Globus pallidus (tissue), 1 donor: Measurements from ENCODE around the gene APOL1.
"Not testable (repeated sequence)": the region's sequence is repeated elsewhere in the genome, so short reads cannot be mapped to it uniquely, and the experiment has no call there.

Experiments used
- DNase-seq: peaks from one replicate; pipeline ENCODE4 v3.0.0-alpha.2; 2015; ENCODE audit warnings: low spot score

The APOL1 gene

DNA sequence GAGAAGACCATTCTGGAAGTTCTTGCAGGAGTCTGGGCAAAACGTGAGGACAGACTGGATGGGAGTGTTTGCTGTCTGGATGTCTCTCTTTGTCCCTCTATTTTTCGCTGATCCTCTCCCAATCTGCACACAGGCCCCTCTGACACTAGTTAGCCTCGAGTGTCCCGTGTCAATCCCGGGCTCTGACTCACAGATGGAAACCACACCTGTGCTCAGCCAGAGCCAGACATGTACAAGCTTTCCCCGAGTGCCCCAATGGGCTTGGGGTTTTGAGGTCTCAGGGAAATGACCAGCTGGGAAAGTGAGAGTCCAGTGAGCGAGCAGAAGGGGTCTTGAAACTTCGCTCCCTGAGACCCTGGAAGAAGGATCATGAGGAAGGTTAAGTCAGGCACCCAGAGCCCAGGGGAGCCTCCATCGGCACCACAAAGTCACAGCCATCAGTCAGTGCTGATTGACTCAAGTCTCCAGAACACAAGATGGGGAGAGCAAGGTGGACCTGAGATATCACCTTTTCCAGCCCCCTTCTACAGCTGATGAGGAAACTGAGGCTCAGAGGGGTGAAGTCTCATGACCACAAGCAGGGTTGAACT is 27.5 kb upstream of the APOL1 start:
- DNase-seq = no peak

DNA sequence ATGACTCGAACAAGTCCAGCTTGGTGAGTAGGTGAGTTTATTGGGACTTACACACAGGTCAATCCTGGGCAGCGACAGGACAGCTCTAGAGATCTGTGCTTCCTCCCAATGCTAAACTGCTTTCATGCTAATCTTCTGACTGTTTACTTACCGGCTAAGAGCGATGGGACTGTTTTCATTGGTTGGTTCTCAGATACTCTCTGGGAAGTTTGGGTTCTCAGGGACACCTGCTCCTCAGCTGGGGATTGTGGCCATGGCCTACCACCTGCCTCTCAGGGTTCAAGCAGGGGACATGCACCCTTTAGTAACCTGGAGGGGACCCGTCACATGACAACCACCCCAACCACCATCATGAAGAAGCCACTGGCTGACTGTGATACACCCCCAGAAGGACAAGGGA is 26.7 kb upstream of the APOL1 start:
- no peak for DNase-seq

DNA sequence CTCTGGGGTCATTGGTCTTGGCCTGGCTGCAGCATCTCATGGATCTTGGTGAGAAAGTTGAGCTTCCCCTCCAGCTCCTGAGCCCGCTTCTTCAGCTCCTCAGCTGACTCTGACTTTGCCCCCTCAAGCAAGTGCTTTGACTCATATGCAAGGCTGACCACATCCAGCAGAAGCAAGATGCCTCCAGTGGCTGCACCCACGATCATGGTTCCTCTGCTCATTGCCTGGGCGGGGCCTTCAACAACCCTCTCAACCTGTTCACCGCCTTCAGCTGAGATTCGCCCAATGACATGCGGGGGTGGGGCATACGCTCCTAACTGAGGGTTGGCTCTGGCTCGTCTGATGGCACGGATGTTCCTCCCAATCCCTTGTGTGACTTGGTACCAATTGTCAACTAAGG is 25.5 kb upstream of the APOL1 start:
- DNase-seq = no peak

DNA sequence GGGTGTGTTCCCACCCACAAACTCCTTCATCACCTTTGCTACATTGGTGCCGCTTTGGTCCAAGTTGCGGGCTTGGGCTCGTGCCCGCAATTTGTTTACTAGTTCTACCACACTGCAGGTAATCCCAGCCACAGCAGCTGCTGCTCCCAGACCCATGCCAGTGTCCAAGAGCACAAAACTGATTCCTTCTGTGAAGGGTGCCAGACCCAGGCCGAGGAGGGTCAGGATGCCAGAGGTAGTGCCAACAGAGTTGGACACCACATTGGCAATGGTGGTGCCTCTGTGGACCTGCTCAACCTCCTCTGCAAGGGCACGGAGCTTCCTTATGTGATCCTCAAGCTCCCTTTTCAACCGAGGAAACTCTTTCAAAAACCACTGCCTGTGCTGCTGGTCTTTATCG is 25.1 kb upstream of the APOL1 start:
- no peak for DNase-seq

DNA sequence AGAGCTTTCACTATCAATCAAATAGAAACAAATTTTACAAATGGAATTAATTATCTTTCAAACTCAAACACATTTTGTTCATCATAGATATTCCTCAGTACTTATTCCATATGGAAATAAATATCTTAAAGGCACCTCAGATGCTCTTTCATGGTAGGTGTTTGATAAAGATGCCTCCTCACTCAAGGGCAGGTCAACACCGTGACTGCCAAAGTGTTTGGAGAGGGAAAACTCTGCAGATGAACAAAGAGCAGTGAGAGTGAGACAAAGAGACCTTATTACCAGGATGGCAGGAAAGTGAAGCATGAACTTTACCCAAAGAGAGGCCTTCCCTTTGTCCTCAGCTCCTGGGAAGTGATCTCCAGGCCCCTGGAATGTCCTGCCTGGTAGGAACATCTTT is 24.6 kb upstream of the APOL1 start:
- not testable (repeated sequence) for DNase-seq

DNA sequence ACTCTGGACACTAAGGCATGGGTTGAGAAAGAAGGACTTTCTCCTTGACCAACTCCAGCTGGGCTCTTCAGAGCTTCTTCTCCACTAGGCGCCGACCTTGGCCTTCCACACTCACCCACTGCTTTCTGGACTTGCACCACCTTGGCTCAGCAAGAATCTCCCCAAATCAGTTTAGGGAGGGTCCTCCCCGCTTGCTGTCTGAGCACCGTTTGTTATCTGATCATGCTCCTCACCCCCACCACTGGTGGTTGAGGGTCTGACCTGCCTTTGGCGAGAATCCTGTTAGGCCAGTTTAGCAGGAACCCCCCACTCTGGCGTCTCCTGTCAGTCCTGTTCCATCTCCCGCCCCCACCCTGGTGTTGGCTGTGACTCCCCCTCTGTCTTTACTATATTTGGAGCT is 24.0 kb upstream of the APOL1 start:
- DNase-seq = no peak

DNA sequence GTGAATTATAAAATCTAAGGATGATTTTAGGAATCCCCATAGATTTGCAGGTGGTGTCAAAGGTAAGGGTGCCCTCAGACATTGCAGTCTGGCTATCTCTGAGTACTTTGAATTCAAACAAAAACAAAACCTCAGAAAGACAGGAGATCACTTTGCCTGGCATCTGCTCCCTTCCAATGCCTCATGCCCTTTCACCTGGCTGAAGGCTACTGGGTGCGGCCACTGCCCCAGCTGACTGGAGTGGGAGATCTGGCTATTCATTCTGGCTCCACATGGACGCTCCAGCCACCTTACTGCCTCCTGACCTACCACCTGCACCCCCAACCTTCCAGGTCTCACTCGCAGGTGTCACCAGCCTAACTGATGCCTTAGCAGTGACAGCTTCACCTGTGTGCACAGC is 23.3 kb upstream of the APOL1 start:
- not testable (repeated sequence) for DNase-seq

DNA sequence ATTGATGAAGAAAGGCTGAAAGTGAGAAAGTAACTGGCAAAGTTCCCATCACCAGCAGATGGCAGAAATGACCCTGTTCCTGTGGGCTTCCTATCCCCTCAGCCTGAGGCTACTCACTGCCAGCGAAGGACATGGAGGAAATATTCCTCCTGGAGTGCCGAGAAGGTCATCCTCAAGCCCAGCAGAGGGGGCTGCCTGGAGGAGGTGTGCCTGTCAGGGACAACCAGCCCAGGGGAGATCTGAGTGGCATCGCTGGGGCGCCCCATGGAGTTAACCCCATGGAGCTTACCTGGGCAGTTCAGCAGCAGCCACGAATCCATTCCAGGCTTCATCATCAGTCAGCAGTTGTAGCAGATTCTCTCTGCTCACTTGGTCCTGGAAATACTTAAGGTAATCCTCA is 21.9 kb upstream of the APOL1 start:
- not testable (repeated sequence) for DNase-seq

DNA sequence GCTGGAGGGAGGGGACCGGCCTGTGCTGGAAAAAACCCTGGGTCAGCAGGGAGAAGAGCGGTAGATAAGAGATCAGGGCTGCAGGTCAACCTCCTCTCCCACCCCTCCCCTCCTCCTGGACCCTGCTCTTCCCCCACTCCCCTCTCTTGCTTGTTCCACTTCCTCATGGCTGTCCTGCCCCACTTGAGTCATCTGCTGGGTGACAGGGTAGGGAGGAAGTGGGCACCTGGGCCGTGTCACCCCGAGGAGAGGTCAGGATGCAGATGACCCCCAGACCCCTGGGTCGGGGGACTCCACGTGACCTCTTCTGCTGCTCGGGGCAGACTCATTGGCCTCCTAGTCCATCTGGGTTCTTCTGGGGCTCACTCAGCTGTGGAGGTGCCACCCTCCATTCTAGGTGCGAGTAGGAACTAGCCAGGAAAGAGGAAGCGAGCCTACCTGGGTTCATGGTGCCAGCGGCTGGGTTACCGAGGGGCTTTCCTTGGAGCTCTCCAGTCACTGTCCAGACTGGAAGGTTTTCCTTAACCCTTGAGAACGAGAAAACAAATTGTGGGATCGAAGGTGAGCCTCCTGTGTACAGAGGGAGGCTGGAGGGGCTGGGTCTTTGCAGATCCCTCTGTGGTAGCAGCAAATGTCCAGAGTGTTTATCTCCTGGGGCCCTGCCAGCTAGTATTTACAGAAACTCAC is 20.1 kb upstream of the APOL1 start:
- DNase-seq = no peak

DNA sequence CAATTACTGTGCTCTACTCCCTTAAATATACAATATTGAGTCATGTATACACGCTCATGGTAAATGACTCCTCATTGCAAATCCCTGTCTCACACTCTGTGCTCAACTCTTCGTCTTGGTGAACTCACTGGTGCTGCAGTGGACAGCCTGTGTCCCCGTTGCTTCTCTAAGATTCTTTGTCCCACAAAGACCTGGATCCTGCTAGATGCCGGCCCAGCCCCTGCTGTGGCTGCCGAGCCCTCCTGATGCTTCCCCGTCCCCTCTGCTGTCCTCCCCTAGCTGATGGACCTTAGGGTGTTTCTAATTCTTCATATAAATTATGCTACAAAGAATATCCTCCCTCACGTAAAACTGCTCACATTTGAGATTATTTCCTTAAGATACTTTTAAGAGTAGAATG is 19.1 kb upstream of the APOL1 start:
- no peak for DNase-seq

DNA sequence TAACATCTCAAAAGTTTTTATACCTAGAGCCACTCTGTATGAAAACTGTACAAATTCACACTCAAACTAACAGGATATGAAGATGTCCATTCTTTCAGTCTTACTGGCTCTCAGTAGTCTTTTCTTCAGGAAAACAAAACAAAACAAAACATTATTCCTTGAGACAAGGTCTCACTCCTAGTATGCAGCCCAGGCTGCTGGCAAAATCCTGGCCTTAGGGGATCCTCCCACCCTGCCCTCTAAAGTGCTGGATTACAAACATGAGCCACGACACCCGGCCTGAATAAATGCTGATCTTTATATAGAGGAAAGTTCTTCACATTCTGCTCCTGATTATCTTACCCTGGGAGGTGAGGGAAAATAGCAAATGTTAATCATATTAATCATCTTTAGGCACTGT is 18.7 kb upstream of the APOL1 start:
- no peak for DNase-seq

DNA sequence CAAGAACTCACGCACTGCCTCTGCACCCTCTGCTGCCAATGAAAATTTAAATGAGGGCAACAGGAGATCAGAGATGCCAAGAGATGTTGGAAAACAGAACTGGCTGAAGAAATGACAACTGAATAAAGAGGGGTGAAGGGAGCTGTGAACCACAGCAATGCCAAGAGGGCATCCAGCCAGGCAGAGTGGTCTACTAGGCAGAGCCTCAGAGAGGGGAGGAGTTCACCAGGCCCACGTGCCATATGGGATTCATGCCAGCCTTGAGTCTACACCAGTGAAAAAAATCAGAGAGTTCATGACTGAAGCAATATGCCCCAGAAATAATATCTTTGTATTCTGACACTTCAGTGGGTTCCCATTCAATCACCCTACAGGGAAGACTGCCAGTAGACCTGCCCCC is 18.0 kb upstream of the APOL1 start:
- DNase-seq = no peak

DNA sequence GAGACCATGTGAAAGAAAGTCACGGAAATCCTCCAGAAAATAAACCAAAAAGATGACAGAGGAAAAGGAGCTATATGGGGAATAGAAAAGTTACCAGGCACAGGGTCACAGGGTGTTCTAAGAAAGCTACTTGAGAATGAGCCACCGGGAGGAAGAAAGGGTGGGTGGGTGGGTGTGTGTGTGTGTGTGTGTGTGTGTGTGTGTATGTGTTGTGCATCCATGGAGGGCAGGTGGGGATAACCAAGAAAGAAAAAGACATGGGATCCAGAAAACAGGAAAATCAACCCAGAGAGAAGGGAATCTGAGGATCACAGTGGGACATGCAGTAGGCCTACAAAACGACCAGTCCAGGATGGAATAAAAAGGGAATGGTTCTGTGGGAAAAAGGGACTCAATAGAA is 17.3 kb upstream of the APOL1 start:
- DNase-seq = no peak

DNA sequence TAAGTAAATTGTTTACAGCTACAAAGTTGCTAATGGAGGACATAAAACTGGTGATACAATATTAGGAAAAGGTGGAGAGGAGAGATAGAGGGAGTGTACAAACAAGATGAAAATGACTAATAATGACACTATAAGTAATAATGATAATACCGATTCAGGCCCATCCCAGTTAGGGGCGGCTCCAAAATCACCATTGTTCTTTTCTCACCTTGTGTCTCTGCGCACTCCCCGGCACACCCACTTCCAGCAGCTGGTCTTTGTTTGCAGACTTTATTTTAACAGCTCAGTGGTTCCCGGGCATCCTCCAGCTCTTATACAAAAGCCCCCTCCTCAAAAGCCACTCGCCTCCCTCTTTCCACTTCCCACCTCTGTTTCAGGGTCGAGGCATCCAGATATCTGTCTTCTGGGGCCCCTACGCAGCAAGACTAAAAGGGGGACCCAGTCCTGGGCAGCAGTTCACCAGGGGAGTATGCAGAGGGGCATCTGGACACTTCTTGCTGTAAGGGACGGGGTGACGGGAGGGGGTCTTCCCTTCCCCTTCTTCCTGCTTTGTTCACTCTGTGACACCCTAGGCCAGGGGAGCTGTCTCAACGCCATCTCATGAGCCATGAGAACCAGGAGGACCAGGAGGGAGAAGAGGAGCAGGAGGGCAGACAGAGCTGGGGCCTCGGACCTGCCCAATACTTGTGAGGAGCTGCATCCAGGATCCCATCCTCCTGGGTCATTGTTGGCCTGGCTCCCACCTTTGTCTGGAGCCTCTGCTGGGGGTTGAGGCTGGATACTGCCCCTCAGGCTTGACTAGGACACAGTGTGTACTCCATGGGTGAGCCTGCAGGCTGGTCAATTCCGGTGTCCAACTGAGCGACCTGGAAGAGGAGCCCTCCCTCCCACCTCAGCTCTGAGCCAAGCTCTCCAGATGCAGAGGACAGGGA is 16.3 kb upstream of the APOL1 start:
- no peak for DNase-seq

DNA sequence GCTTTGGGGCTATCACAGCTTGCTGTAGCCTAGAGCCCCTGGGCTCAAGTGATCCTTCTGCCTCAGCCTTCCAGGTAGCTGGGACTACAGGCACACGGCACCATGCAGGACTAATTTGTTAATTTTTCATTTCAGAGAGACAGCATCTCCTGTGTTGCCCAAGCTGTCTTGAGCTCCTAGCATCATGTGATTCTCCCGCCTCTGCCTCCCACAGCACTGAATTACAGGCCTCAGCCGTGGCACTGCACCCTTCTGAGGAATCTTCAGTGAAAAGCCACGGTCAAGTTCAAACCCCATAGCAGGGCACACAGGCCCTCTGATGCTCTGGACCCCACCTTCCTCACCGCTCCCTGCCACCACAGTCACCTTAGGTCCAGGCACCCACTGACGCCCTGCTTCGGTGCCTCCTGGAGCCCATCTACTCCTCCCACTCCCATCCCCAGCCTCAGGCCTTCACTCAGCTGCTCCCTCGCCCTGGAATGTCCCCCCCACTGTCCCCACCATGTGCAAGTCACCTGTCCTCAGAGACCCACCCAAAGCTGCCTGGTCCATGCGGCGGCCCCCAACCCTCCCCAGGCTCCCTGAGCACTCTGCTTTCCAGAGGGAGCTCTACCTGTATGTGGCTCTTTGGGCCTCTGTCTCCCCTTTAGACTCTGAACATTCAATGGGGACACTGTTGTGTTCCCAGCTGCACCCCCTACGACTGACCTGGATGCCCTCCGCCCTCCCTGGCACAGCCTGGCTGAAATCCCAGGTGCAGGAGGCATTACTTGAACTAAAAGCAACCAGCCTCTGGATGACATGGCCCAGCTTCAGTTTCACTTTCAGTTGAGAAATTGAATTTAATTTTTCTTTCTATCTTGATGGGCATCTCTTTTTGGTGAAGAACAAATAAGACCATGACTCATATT is 15.2 kb upstream of the APOL1 start:
- no peak for DNase-seq

DNA sequence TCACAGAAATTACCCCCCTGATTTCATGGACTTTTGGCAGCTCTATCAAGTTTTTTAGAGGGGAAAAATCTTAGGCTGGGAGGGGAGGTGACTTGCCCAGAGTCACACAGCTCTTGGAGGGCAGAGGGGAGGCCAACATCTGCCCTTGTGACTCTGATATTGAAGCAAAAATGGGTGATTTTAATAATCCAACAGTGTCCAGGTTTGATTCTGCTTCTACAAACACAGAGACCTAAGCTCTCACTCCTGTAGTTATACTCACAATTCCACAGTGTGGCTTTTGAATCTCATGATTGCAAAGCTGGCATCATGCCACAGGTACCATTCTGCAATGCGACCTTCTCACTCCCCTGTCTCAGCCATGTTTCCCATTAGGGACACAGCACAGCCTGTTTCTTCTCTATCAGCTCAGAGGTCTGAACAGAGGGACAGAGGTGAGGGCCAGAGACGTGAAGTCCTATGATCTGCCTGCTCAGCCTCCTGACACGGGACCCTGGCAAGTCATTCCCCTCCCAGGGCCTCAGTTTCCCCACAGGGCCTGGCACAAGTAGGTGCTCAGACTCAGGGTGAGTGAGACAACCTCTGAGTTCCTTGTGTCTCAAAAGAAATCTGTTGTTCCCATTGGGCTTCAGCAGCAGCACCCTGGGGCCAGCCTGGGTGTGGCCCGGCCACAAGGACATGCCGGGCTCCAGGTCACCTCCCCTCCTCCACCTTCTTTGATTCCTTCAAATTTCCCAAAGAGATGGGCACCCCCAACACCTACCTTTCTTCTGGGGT is 14.4 kb upstream of the APOL1 start:
- no peak for DNase-seq

DNA sequence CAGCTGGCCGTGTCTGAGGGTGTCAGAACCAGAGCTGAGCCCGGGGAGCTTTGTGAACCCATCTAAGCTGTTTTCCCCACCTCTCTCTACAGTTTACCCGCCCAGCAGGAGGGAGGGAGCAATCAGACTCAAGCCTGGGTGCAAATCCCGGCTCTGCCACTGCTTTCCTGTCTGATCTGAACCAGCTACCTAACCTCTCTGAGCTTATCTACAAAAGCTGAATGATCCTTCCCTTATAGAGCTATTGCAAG is 13.9 kb upstream of the APOL1 start:
- no peak for DNase-seq

DNA sequence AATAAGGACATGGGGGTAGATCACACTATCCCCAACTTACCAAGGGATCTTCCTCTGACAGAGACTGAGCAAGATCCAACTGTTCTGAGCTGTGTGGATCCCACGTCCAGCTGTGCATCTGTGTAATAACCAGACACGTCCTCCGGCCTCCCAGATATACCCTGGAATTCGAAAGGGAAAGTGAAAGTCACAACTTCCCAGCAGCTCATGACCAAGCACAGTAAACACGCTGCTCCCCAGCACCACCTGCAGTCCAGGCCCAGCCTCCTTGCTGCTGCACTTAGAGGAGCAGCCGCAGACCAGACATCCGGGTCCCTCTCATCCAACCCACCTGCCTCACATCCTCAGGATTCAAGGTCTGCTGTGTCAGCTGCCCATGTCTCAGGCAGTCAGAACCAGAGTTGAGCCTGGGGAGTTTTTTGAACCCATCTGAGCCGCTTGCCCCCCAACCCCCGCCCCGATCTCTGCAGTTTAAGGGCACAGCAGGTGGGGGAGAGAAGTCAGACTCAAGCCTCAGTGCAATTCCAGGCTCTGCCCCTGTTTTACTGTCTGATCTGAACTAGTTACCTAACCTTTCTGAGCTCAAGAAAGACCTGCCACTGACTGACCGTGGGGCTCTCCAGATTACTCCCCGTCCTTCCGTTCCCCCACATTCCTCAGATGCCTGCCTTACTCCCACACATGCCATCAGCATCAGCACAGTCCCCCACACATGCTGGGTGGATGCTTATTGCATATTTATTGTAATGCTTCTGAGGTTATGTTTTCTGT is 13.3 kb upstream of the APOL1 start, which contains the start of gene APOL2:
TSS of gene APOL2 (minus strand) at position 127 of the 771 bp plus-strand sequence. CDS start 6,365 bp downstream, outside the sequence.
- peak; percentile 89 for DNase-seq

DNA sequence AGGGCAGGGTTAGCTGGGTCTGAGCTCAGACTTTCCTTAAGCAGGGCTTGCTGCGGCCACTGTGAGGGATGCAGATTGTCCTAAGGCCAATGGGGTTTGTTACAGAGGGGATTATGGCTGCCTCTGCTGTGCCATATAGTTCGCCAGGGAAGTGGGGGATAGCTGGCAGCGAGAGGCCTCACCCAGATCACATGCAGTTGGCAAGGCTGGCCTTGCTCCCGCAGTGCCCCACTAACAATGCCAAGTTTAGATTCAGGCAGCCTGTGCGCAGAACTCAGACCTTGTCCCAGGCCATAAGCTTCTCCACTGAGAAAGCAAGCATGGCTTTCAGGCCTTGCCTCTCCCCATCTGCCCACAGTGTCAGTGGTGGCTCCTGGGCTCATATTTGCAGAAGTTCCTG is 8.9 kb upstream of the APOL1 start:
- no peak for DNase-seq

DNA sequence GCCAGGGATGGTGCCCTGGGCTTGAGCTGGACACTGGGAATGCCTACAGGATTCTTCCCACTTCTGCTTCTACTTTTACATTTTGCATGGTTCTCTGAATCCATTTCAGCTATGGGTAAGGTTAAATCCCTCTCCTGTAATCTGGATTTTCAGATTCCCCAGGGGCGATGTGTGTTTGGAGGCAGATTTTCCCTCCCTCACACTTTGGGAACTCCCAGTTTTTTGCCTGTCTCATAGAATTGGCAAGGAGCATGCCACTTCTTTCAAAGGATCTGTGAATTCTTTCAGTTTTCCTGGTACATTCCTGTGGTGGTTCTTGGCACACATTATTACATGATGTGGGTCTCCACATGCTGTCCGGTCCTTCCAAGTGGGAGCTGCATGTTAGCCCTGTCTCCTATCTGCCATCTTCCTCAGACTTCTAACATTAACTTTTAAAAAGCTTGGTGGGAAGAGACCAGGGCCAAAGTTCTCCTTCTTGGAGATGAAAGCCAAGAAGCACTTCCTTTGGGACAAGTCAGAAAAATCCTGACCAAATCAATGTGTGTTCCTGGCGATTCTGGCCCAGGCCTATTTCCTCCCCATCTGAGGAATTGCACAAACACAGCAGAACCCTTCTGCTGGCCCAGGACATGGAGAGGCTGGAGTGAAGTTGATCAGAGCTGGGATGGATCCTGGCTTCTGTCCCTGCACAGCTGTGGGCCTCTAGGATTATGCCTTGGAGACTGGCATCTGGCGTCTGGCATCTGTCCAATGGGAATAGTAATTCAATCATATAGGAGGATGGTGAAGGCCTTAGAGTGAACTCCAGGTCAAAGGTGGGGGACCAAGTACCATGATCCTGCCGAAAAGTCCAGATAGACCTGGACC is 8.2 kb upstream of the APOL1 start:
- no peak for DNase-seq
